Stimulated activated CD8-positive, alpha-beta memory T cell treated with anti-CD3 and anti-CD28 coated beads, Interleukin-2, amount 100 ng/mL, for 1 hour (primary cell): ENCODE measurements around the gene CCNI2.

ENCODE experiments used
- DNase-seq, 2 donors: peaks; one replicate each; pipeline ENCODE4 v3.0.0-alpha.2; 2020; ENCODE audit warnings: low read depth in 2 of 2

CCNI2 gene

DNA sequence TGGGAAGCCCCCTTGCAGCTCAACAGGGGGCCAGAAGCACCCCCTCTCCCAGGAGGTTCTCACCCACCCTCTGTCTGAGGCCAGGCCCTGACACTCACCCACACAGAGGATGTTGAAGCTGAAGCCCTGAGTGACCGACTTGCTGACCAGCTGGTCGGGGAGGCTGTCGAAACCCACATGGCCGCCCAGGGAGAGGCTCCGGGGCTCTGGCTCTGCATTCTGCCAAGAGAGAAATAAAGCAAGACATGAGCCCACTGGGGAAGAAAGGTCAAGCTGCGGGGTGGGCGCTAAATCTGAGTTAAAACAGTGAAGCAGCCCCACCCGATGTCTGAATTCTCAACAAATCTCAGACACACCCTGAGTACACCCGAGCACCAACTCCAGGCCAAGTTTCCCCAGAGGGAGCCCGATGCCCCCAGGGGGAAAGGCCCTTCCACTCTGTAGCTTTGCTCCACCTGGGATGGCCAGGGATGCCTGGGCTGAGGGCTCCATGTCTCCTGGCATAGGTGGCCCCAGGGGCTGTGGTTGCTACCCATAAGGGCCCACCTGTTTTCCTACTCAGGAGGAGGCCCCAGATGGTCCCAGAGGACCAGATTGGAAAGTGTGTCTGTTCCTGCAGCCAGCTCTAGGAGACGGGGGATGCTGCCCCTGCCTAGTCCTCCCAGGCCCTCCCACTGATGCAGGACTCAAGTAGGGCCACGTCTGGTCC, 18.2 kb downstream of the CCNI2 start:
- no peak for DNase-seq

DNA sequence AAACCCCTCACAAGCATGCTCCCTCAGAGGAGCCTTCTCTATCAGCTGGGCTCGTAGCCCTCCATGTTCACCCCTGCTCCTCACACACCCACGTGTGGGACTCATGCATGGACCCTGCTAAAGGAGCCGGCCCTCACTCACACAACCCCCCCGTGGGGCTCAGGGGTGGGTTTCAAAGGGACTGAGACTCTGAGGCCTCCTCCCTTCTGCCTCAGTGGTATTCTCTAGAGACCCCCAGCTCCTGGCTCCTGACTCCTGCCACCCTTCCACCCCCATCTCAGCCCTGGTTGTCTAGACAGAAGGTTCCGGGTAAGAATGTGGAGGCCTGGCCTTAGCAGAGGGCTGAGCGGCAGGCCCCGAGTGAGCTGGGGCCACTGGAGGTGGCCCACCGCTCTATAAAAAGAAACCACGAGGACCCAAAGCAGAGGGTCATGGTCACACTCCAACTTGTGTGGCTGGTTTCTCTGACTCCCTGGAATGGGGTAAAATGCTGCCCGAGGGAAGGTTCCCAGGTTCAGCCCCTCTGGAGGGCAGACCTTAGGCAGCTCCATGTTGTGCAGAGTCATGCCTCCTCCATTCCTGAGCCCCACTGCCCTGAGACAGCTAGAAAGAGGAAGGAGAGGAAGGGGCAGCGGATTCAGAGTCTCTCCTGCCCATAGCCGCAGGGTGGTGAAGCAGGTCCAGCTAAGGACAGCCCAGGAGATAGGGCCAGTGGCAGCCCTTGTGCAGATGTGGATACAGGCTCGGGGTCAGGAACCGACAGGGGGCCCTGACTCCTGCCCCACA, 19.0 kb downstream of the CCNI2 start:
- no peak for DNase-seq

DNA sequence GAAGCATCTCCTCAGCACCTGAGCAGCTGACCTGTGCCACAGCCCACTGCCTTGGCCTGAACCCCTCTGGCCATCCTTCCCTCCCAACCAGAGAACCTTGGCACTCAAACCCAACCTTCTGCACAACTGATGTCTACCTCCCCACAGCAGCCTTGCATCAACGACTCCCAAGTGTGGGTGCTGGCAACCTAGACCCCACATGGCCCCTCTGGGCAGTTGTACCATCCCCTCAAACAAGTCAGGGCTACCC, 19.5 kb downstream of the CCNI2 start:
- no peak for DNase-seq

- no peak for DNase-seq
These were observed 19.9 kb downstream of the CCNI2 start for GRCh38 chr5:132767150-132767549.

- DNase-seq, result no peak
These were observed 21.3 kb downstream of the CCNI2 start for GRCh38 chr5:132768485-132768868.

- DNase-seq, result no peak
These were observed 23.4 kb downstream of the CCNI2 start for GRCh38 chr5:132770476-132771159.

DNA sequence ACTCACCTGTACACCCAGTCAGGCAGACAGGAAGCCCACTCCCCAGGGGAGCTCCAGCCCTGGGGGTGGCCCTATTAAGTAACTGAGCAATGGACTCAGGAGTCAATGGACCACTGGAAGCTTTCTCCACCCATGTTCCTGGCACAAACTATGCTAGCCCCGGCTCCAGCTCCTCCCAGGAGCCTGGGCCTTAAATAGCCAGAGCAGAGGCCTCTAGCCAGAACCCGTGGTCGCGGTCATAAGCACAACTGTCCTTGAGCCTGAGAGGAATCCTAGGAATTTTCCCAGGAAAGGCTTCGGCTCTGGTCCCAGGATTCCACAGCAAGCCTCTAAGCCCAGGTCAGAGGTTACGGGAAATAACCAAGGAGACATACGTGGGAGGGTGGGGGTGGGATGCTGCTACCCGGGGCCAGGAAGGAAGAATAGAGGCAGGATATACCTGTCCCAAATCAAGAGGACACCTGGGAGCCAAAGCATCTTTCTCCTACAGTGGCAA, 24.3 kb downstream of the CCNI2 start:
- no peak for DNase-seq

GRCh38 chr5:132772291-132773070, 25.3 kb downstream of the CCNI2 start:
- no peak for DNase-seq

DNA sequence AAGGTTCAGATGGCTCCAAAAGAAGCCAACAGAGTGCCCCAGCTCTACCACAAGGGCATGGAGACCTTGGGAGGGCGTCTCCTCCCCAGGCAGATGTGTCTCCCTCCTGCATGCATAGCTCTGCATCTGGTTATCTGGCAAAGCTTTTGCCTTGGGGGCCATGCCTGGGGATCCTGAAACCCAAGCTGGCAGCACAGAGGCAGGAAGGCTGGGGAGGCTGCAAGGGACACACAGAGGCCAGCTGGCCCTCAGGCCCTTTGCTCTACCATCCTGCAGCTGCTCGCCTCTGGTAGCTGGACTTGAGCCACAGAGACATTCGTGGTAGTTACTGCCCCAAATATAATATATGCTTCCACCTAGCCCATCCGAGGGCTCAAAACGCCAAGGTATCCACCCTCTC, 25.9 kb downstream of the CCNI2 start:
- no peak for DNase-seq

DNA sequence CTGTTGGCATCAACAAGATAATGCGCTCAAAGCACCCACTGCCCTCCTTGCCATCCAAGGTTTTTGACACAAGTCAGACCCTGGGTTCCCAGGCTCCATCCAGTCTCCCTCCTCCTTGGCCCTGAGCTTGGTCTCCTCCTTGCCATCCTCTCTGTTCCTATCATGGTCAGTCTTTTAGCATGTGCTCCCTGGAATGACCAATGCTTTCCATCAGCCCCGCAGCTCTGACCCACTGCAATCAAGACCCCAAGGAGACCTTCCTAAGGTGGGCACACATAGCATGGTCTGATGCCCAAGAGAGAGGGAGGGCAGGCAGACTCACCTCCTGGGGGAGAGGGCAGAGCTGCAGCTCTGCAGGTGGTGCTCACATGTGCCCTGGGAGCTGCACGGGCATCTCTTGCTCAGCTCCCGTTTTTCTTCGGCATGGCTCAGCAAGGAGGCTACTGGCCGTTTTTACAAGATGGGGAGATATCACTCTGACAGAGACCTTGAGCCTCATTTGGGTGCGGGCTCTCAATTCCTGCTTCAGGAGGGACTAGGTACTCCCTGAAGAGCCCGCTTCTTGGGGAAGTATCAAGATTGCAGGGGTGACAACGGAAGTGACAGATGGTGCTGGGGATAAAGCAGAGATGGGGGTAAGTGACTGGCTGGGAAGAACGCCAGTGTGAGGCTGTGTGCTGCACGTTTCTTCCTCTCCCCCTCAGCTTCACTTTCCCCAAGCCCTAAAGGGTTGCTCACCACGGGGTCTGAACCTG, 26.6 kb downstream of the CCNI2 start:
- no peak for DNase-seq

DNA sequence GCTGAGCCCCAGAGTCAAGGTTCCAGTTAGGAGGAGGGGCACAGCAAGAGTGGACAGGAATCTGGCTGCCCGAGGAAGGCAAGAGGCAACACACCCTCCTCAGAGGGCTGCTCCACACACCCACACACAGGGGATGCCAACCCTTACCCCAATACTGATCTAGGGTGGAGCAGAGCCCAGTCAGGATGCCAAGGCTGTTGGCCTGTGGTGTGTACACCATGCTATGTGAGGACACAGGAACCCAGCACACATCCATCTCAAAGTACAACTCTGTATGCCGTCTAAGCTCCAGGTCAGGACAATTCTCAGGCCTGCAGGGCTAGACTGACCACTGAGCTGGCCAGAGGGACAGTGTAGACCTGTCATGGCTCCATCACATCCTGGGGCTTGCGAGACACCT, 27.2 kb downstream of the CCNI2 start:
- no peak for DNase-seq

DNA sequence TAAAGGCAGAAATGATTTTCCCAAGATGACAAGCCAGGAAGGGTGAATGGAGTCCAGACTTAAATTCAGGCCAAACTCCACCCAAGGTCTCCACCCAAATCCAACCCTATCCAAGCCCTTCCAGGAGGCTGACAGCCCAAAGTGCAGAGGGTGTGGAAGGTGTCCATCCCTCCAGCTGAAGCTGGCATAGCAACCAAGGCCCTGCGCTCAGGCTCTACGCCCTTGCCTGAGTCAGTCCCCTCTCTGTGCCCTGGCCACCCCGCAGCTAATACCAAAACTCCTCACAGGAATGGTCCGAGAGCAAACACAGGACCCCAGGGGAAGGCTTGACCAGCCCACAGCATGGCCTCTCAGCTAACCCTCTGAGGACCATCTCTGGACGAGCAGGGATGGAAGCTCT, 27.7 kb downstream of the CCNI2 start:
- DNase-seq, result no peak

- DNase-seq, result no peak
These were observed 28.3 kb downstream of the CCNI2 start for GRCh38 chr5:132775476-132775961.

DNA sequence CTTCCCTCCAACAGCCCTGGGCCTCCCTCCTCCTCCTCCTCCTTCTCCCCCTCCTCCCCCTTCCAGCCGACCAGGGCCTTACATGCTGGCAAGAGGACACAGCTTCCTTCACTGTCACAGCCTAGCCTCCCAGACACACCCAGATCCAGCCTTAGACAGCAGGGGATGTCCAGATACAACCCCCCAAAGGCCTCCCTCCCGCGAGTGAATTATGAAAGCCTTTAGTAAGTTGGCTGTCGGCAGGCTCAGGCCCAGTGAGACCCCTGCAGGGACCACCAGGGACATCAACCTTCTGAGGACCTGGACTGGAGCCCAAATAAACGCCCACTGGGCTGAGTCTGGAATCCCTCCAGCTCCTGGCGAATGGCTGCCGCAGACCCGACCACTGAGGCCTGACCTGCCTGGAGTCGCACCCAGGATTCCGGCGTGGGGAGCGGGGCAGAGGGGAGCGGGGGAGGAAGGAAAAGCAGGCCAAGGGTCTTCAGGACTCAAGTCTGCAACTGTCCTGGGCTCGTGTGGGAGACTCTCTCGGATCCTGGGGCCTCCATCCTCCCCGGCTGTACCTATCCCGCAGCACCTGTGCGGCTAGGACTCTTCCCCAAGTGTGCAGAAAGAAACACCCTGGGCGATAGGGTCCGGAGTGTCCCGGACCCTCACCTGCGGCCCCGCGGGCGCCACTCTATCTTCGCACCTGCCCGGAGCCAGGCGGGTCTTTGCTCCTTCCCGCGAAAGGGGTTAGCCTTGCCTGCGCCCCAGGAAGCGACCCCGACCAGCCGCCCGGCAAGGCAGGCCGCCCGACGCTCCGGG, 29.1 kb downstream of the CCNI2 start:
- no peak for DNase-seq

DNA sequence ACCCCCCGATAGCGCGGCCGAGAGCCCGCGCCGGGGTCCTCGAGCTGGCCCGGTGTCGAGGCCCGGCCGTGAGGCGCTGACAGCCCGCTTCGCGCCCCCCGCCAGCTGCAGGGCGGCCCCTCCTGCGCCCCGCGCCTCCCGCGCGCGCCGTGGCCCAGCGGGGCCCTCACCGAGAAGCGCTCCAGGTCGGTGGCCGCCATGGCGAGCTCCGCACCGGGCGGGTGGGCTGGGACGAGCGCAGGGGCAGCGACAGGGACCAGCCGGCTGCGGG, 29.6 kb downstream of the CCNI2 start:
- DNase-seq, result no peak

- DNase-seq, result no peak
These were observed 30.2 kb downstream of the CCNI2 start, which contains the start of gene SEPTIN8 for GRCh38 chr5:132777209-132778069. SEPTIN8 (minus strand) TSS chr5:132777239; CDS start chr5:132777137, 102 bp downstream.

GRCh38 chr5:132778129-132778528, 30.9 kb downstream of the CCNI2 start:
- no peak for DNase-seq

GRCh38 chr5:132778856-132779255, 31.6 kb downstream of the CCNI2 start:
- DNase-seq, result no peak

GRCh38 chr5:132779961-132780360, 32.7 kb downstream of the CCNI2 start:
- DNase-seq, result no peak

DNA sequence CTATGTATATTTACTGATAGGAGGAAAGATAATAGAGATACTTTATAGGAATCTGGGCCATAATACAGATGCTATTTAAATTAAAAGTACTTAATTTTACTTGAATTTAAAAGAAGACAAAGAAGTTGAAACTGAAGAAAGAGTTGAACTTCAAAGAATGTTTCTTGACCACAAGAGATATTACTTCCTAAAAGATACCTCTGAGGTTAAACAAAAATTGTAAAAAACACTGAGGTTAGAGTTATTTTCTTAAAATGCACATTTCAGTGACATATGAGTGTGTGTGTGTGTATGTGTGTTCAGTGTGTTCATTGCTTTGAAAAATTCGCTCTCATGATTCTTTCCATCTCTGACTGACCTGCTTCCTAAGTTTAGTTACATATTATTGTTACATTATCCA, 33.4 kb downstream of the CCNI2 start:
- no peak for DNase-seq
